ENCODE measurements around the gene CDK11B.
"Not testable (repeated sequence)": the region's sequence is repeated elsewhere in the genome, so short reads cannot be mapped to it uniquely, and the experiment has no call there.

Gene CDK11B

GRCh38 chr1:1658583-1659549, at the start of gene CDK11B:
Gene CDK11B (minus strand): TSS chr1:1659004. CDS start chr1:1657485, 1,519 bp downstream.
- peak; percentile 97 for DNase-seq

- DNase-seq = not testable (repeated sequence)
These were observed 49.1 kb upstream of the CDK11B start for GRCh38 chr1:1707897-1708296.

GRCh38 chr1:1707241-1707640, 48.4 kb upstream of the CDK11B start:
- not testable (repeated sequence) for DNase-seq

GRCh38 chr1:1705623-1706022, 46.8 kb upstream of the CDK11B start:
- DNase-seq = not testable (repeated sequence)

- DNase-seq = not testable (repeated sequence)
These were observed 45.6 kb upstream of the CDK11B start for GRCh38 chr1:1704284-1704957.

GRCh38 chr1:1703796-1704195, 45.0 kb upstream of the CDK11B start:
- DNase-seq = no peak

GRCh38 chr1:1702506-1702905, 43.7 kb upstream of the CDK11B start:
- DNase-seq = not testable (repeated sequence)

- DNase-seq = not testable (repeated sequence)
These were observed 41.8 kb upstream of the CDK11B start for GRCh38 chr1:1700557-1700956.

GRCh38 chr1:1700067-1700466, 41.3 kb upstream of the CDK11B start:
- DNase-seq = not testable (repeated sequence)

- DNase-seq = not testable (repeated sequence)
These were observed 40.3 kb upstream of the CDK11B start for GRCh38 chr1:1699061-1699460.

- not testable (repeated sequence) for DNase-seq
These were observed 38.8 kb upstream of the CDK11B start for GRCh38 chr1:1697358-1698183.

- not testable (repeated sequence) for DNase-seq
These were observed 37.9 kb upstream of the CDK11B start for GRCh38 chr1:1696431-1697357.

GRCh38 chr1:1692714-1693647, 34.2 kb upstream of the CDK11B start, which contains the start of gene SLC35E2B:
Gene SLC35E2B (minus strand): TSS chr1:1692795. CDS start chr1:1676699, 16,096 bp downstream.
- DNase-seq = peak; percentile 91

GRCh38 chr1:1692324-1692713, 33.5 kb upstream of the CDK11B start:
- DNase-seq = peak; percentile 61

- not testable (repeated sequence) for DNase-seq
These were observed 32.6 kb upstream of the CDK11B start for GRCh38 chr1:1691443-1691842.

- not testable (repeated sequence) for DNase-seq
These were observed 30.7 kb upstream of the CDK11B start for GRCh38 chr1:1689526-1689925.

GRCh38 chr1:1687846-1688245, 29.0 kb upstream of the CDK11B start:
- no peak for DNase-seq

GRCh38 chr1:1684031-1684681, 25.4 kb upstream of the CDK11B start:
- DNase-seq = no peak

- no peak for DNase-seq
These were observed 24.5 kb upstream of the CDK11B start for GRCh38 chr1:1683104-1683905.

All from activated T-cell treated with anti-CD3 and anti-CD28 coated beads for 4 hours (primary cell).